B cell (primary cell): ENCODE data around the gene NR3C2.

ENCODE experiments used
- EZH2 ChIP-seq: IDR thresholded peaks from 2 replicates; pipeline ENCODE4 v1.6.1; 2012; ENCODE audit warnings: borderline replicate concordance, low read depth, mild to moderate bottlenecking, moderate library complexity, low read length; ENCODE audit not compliant: insufficient read depth, poor library complexity, severe bottlenecking
- TF ChIP-seq, protein P1 (sequence below): fragments of 200-600 bp; IDR thresholded peaks from one replicate; pipeline ENCODE4 v1.8.0; 2022; ENCODE audit warnings: antibody characterized with exemption, mild to moderate bottlenecking

DNA sequence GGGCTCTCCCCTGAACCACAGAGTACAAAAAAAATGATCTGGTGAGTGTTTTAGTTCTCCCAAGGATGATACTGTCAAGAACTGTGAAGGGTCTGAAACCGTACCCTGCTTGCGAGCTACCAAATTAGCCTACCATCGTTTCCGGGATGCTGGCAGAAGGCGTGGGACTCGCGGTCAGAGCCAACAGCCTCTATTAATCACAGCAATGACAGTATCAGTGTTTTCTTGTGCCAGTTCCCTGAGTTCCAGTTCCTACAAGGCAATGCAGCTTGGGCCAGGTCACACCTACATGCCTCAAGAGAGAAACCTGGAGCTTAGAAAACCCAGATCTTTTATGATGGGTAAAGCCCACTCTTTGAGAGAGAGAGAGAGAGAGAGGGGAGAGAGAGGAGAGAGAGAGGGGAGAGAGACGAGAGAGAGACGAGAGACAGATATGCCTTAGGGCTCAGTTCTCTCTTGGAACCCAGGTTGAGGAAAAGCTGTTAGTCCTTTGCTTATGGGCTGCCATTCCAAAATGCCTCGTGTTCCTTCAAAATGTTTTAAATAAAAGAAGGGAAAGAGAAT, 382.5 kb downstream of the NR3C2 start:
- TF ChIP-seq, protein P1, sequence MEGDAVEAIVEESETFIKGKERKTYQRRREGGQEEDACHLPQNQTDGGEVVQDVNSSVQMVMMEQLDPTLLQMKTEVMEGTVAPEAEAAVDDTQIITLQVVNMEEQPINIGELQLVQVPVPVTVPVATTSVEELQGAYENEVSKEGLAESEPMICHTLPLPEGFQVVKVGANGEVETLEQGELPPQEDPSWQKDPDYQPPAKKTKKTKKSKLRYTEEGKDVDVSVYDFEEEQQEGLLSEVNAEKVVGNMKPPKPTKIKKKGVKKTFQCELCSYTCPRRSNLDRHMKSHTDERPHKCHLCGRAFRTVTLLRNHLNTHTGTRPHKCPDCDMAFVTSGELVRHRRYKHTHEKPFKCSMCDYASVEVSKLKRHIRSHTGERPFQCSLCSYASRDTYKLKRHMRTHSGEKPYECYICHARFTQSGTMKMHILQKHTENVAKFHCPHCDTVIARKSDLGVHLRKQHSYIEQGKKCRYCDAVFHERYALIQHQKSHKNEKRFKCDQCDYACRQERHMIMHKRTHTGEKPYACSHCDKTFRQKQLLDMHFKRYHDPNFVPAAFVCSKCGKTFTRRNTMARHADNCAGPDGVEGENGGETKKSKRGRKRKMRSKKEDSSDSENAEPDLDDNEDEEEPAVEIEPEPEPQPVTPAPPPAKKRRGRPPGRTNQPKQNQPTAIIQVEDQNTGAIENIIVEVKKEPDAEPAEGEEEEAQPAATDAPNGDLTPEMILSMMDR = no peak
- TF ChIP-seq EZH2 = no peak
